Fibroblast of villous mesenchyme (primary cell): ENCODE measurements around the gene RALGAPA1. TPM values are rescaled to one million over a fixed set of nuclear protein-coding genes. Genes with fewer than 3 reads are reported as not detected.

Experiments used
- DNase-seq: peaks from one replicate; pipeline ENCODE4 v3.0.0-alpha.2; 2010; ENCODE audit warnings: low read depth
- H3K4me3 ChIP-seq: 2 replicates; pipeline ENCODE4 v1.5.1; 2011; ENCODE audit warnings: low read depth, mild to moderate bottlenecking, low read length
- CTCF ChIP-seq: IDR thresholded peaks from 2 replicates; pipeline ENCODE4 v1.5.1; 2012; ENCODE audit warnings: low read depth, mild to moderate bottlenecking, low read length; ENCODE audit not compliant: insufficient read depth
- total RNA-seq: library from RNA; depleted of rRNA; stranded (reverse); fragments of >200 nt; gene quantifications from 2 replicates; pipeline ENCODE4 v1.2.3, GENCODE V29; 2012

RALGAPA1 gene
- total RNA-seq, 1 donor: 57.9 TPM

GRCh38 chr14:35699791-35700444 is 109.2 kb downstream of the RALGAPA1 start:
- DNase-seq: no peak
- H3K4me3 ChIP-seq: no peak overlapping the region
- TF ChIP-seq CTCF: no peak

- no peak for TF ChIP-seq CTCF
These were observed 112.5 kb downstream of the RALGAPA1 start for GRCh38 chr14:35696575-35696974.

GRCh38 chr14:35696119-35696518 is 113.0 kb downstream of the RALGAPA1 start:
- no peak for DNase-seq
- no peak for TF ChIP-seq CTCF

More at GRCh38 chr14:35696575-35696974, 112.5 kb downstream of the RALGAPA1 start:
- no peak overlapping the region for H3K4me3 ChIP-seq
- DNase-seq: no peak

GRCh38 chr14:35695647-35696046 is 113.4 kb downstream of the RALGAPA1 start:
- H3K4me3 ChIP-seq: no peak overlapping the region
- TF ChIP-seq CTCF: no peak
- peak; percentile 39 for DNase-seq

More at GRCh38 chr14:35696119-35696518, 113.0 kb downstream of the RALGAPA1 start:
- H3K4me3 ChIP-seq: no peak overlapping the region

- TF ChIP-seq CTCF: no peak
- DNase-seq: no peak
- no peak overlapping the region for H3K4me3 ChIP-seq
These were observed 114.0 kb downstream of the RALGAPA1 start for GRCh38 chr14:35695072-35695471.

GRCh38 chr14:35689000-35689460 is 120.1 kb downstream of the RALGAPA1 start:
- no peak for DNase-seq
- no peak for TF ChIP-seq CTCF
- H3K4me3 ChIP-seq: no peak overlapping the region

GRCh38 chr14:35688126-35688826 is 120.8 kb downstream of the RALGAPA1 start:
- TF ChIP-seq CTCF: no peak
- no peak for DNase-seq
- no peak overlapping the region for H3K4me3 ChIP-seq
